HCT116 (cell line): ENCODE data around the gene ZNF652. TPM values are rescaled to one million over a fixed set of nuclear protein-coding genes. Genes with fewer than 3 reads are reported as not detected.

Experiments used
- ATAC-seq: fragments of 200-7000 bp; cut with Tn5 transposase; 2 replicates; pipeline ENCODE4 v1.9.1; 2020; ENCODE audit warnings: mild to moderate bottlenecking, moderate library complexity
- BruUV-seq: library from RNA; stranded (reverse); fragments of 400-500 nt; replicated peaks from 2 replicates; lab custom pipeline; 2021; lab: Mats Ljungman, UMichigan
- CTCF ChIA-PET: fragments of 300-600 bp; sonication (Branson Sonifier 250); formaldehyde crosslinking; loops from one replicate; lab custom pipeline; 2021; ENCODE audit warnings: antibody characterized with exemption; lab: Charles Lee
- POLR2A ChIA-PET: fragments of 300-600, 350-600 bp; sonication (Branson Sonifier 250); formaldehyde crosslinking; loops from one replicate; lab custom pipeline; 2021; ENCODE audit warnings: antibody characterized with exemption; lab: Charles Lee
- RAD21 ChIA-PET, 2 experiments: fragments of 300-600 bp; sonication (Branson Sonifier 250); formaldehyde crosslinking; loops; one replicate each; lab custom pipeline; 2023; ENCODE audit warnings: low total read pairs in 2 of 2; ENCODE audit not compliant: uncharacterized antibody in 2 of 2, unreplicated experiment in 2 of 2, low non-redundant PET in 1 of 2; lab: Charles Lee
- DNase-seq: peaks from one replicate; pipeline ENCODE4 v3.0.0-alpha.2; 2010; ENCODE audit warnings: low read depth, low spot score
- H2AFZ ChIP-seq: fragments of 200-600 bp; shearing (Covaris generic), sonication (generic); 2 replicates; pipeline ENCODE4 v1.6.1; 2017; ENCODE audit warnings: low read depth, mixed run types, mixed read lengths, antibody characterized with exemption, low read length; ENCODE audit not compliant: poor library complexity, severe bottlenecking
- H3K27ac ChIP-seq: 2 replicates; pipeline ENCODE4 v1.5.1; 2012; ENCODE audit warnings: low read depth, low read length
- H3K27me3 ChIP-seq: fragments of 200-600 bp; sonication (generic); 2 replicates; pipeline ENCODE4 v1.6.1; 2016; ENCODE audit warnings: mixed run types, low read length, mixed read lengths; ENCODE audit not compliant: insufficient read depth
- H3K36me3 ChIP-seq, 2 experiments: fragments of 200-500 bp in 1 of 2; fragments of 200-600 bp in 1 of 2; sonication (Bioruptor generic) in 1 of 2; sonication (generic) in 1 of 2; 2 replicates each; pipeline versions ENCODE4 v1.5.1 to v1.6.1; 2014 to 2016; ENCODE audit warnings: low read length in 2 of 2, inconsistent platforms in 1 of 2, mixed read lengths in 1 of 2, mixed run types in 1 of 2; ENCODE audit not compliant: insufficient read depth in 2 of 2, control insufficient read depth in 1 of 2
- H3K4me1 ChIP-seq, 2 experiments: fragments of 200-600 bp in 1 of 2; sonication (generic) in 1 of 2; 2 replicates each; pipeline versions ENCODE4 v1.5.1 to v1.6.1; 2012 to 2017; ENCODE audit warnings: low read length in 2 of 2, inconsistent platforms in 1 of 2, mild to moderate bottlenecking in 1 of 2, mixed read lengths in 1 of 2, mixed run types in 1 of 2, moderate library complexity in 1 of 2; ENCODE audit not compliant: insufficient read depth in 2 of 2, control insufficient read depth in 1 of 2
- H3K4me2 ChIP-seq: fragments of 200-600 bp; sonication (generic); 2 replicates; pipeline ENCODE4 v1.6.1; 2017; ENCODE audit warnings: mixed run types, low read length, mixed read lengths
- H3K4me3 ChIP-seq, 2 experiments: fragments of 200-600 bp in 1 of 2; sonication (generic) in 1 of 2; replicated peaks in 1 of 2; 2 replicates each; pipeline ENCODE4 v1.5.1; 2011 to 2016; ENCODE audit warnings: low read length in 2 of 2, control low read depth in 1 of 2, low read depth in 1 of 2, mild to moderate bottlenecking in 1 of 2, mixed read lengths in 1 of 2, mixed run types in 1 of 2
- H3K79me2 ChIP-seq: fragments of 200-600 bp; sonication (generic); 2 replicates; pipeline ENCODE4 v1.6.1; 2017; ENCODE audit warnings: mild to moderate bottlenecking, mixed run types, low read length, moderate library complexity, mixed read lengths; ENCODE audit not compliant: insufficient read depth
- H3K9ac ChIP-seq: fragments of 200-600 bp; sonication (generic); 2 replicates; pipeline ENCODE4 v1.6.1; 2016; ENCODE audit warnings: low read length, mixed read lengths
- H3K9me2 ChIP-seq: fragments of 200-600 bp; sonication (generic), shearing (Covaris generic); 2 replicates; pipeline ENCODE4 v1.6.1; 2017; ENCODE audit warnings: mixed run types, mild to moderate bottlenecking, moderate library complexity; ENCODE audit not compliant: insufficient read depth
- H3K9me3 ChIP-seq, 2 experiments: fragments of 200-500 bp in 1 of 2; fragments of 200-600 bp in 1 of 2; sonication (Bioruptor generic) in 1 of 2; sonication (generic) in 1 of 2; 2 replicates each; pipeline ENCODE4 v1.6.1; 2014 to 2017; ENCODE audit warnings: low read length in 2 of 2, mixed read lengths in 2 of 2, inconsistent platforms in 1 of 2, low read depth in 1 of 2, mild to moderate bottlenecking in 1 of 2, mixed run types in 1 of 2, moderate library complexity in 1 of 2; ENCODE audit not compliant: control insufficient read depth in 1 of 2, insufficient read depth in 1 of 2
- H4K20me1 ChIP-seq: fragments of 200-600 bp; sonication (generic), shearing (Covaris generic); 2 replicates; pipeline ENCODE4 v1.6.1; 2017; ENCODE audit warnings: mixed run types, mild to moderate bottlenecking, moderate library complexity; ENCODE audit not compliant: insufficient read depth
- ATF3 ChIP-seq: IDR thresholded peaks from 2 replicates; pipeline ENCODE4 v1.6.1; 2012
- CBX3 ChIP-seq: IDR thresholded peaks from 2 replicates; pipeline ENCODE4 v1.6.1; 2012; ENCODE audit warnings: low read depth
- CEBPB ChIP-seq: IDR thresholded peaks from 2 replicates; pipeline ENCODE4 v1.6.1; 2012; ENCODE audit warnings: low read depth
- CTCF ChIP-seq, 3 experiments: fragments of 200-600 bp in 1 of 3; sonication (generic) in 1 of 3; IDR thresholded peaks in 2 of 3; conservative IDR thresholded peaks in 1 of 3; 2 replicates each; pipeline ENCODE4 v1.5.1; 2012 to 2017; ENCODE audit warnings: low read depth in 2 of 3, low read length in 2 of 3, antibody characterized with exemption in 1 of 3, borderline replicate concordance in 1 of 3, control low read depth in 1 of 3, mild to moderate bottlenecking in 1 of 3, mixed read lengths in 1 of 3, mixed run types in 1 of 3, moderate library complexity in 1 of 3; ENCODE audit not compliant: insufficient read depth in 1 of 3
- EGR1 ChIP-seq: IDR thresholded peaks from 2 replicates; pipeline ENCODE4 v1.6.1; 2012; ENCODE audit warnings: low read depth
- ELF1 ChIP-seq: IDR thresholded peaks from 2 replicates; pipeline ENCODE4 v1.6.1; 2012; ENCODE audit warnings: low read depth, borderline replicate concordance
- EZH2 ChIP-seq: fragments of 200-600 bp; sonication (generic); IDR thresholded peaks from 2 replicates; pipeline ENCODE4 v1.6.1; 2017; ENCODE audit warnings: antibody characterized with exemption, mixed run types
- EZH2phosphoT487 ChIP-seq: fragments of 200-600 bp; IDR thresholded peaks from 2 replicates; pipeline ENCODE4 v1.6.1; 2018; ENCODE audit warnings: antibody characterized with exemption, borderline replicate concordance
- FOSL1 ChIP-seq: IDR thresholded peaks from 2 replicates; pipeline ENCODE4 v1.6.1; 2012; ENCODE audit warnings: low read depth
- JUND ChIP-seq: IDR thresholded peaks from 2 replicates; pipeline ENCODE4 v1.6.1; 2012
- MAX ChIP-seq: IDR thresholded peaks from 2 replicates; pipeline ENCODE4 v1.6.1; 2012
- POLR2A ChIP-seq: IDR thresholded peaks from 2 replicates; pipeline ENCODE4 v1.7.0; 2011; ENCODE audit warnings: borderline replicate concordance; ENCODE audit not compliant: insufficient read depth, insufficient read length; ENCODE audit errors: extremely low read depth
- POLR2AphosphoS5 ChIP-seq: IDR thresholded peaks from 2 replicates; pipeline ENCODE4 v1.6.1; 2011; ENCODE audit warnings: mild to moderate bottlenecking, low read depth, low read length, moderate library complexity
- REST ChIP-seq: IDR thresholded peaks from 2 replicates; pipeline ENCODE4 v1.6.1; 2012; ENCODE audit warnings: low read depth
- SIN3A ChIP-seq: IDR thresholded peaks from 2 replicates; pipeline ENCODE4 v1.6.1; 2012; ENCODE audit warnings: low read depth
- SP1 ChIP-seq: IDR thresholded peaks from 2 replicates; pipeline ENCODE4 v1.6.1; 2012; ENCODE audit warnings: low read depth
- SRF ChIP-seq: IDR thresholded peaks from 2 replicates; pipeline ENCODE4 v1.6.1; 2012; ENCODE audit warnings: low read depth
- YY1 ChIP-seq: IDR thresholded peaks from 2 replicates; pipeline ENCODE4 v1.6.1; 2011; ENCODE audit warnings: low read length, low read depth, moderate library complexity, mild to moderate bottlenecking; ENCODE audit not compliant: insufficient replicate concordance; ENCODE audit errors: extremely low read depth
- ZFX ChIP-seq: fragments of 450-650 bp; IDR thresholded peaks from 2 replicates; pipeline ENCODE4 v1.6.1; 2017
- ZNF274 ChIP-seq: fragments of 200-500 bp; sonication (Bioruptor generic); IDR thresholded peaks from 2 replicates; pipeline ENCODE4 v1.6.1; 2014; ENCODE audit warnings: mild to moderate bottlenecking, low read depth, low read length, inconsistent platforms
- intact Hi-C: fragments of 100-400 bp; cut with micrococcal nuclease; formaldehyde crosslinking; loops from 2 replicates; pipeline ENCODE4 v1.10.0; 2022
- total RNA-seq: library from RNA; stranded (reverse); gene quantifications from one replicate; pipeline ENCODE4 v1.2.1, GENCODE V29; 2021; ENCODE audit not compliant: unreplicated experiment

Gene ZNF652
- total RNA-seq, 1 experiment from 2014 or later, result 27.8 TPM

GRCh38 chr17:49260011-49260816 lies 101.8 kb downstream of the ZNF652 start:
- ATAC-seq, result peak; percentile 84
- no peaks in the 10 kb centered on the region for H3K9me2 ChIP-seq
- H3K4me1 ChIP-seq, result peaks cover 15 to 28% of the 10 kb centered on the region in 2 experiments
- ChIA-PET RAD21 (interaction anchor here (0.5 to 0.8 kb wide), 2 partner anchors 139 to 296 kb away, joined by 3 read pairs; no protein-coding TSS in a partner anchor), CTCF (interaction anchor here (0.9 to 1.4 kb wide), 4 partner anchors 30 to 297 kb away, joined by 3 to 4 read pairs (median 4); no protein-coding TSS in a partner anchor), POLR2A (interaction anchor here (0.6 to 1.6 kb wide), 7 partner anchors 11 to 351 kb away, joined by 3 to 6 read pairs (median 3); no protein-coding TSS in a partner anchor)
- H3K4me3 ChIP-seq, result peak overlapping the region; percentile 55 to 77
- no peaks in the 10 kb centered on the region for H3K9me3 ChIP-seq
- BruUV-seq, result TSS peak; percentile 60
- H3K36me3 ChIP-seq, result no peaks in the 10 kb centered on the region
- H3K79me2 ChIP-seq, result no peaks in the 10 kb centered on the region
- peak overlapping the region; percentile 88 for H3K27ac ChIP-seq
- H4K20me1 ChIP-seq, result no peaks in the 10 kb centered on the region
- H3K9ac ChIP-seq, result peak overlapping the region; percentile 82
- peak overlapping the region; percentile 74 for H2AFZ ChIP-seq
- DNase-seq, result peak; percentile 84
- H3K4me2 ChIP-seq, result peak overlapping the region; percentile 97
- H3K27me3 ChIP-seq, result no peaks in the 10 kb centered on the region
- intact Hi-C loops, result no loop called here
- TF ChIP-seq YY1, result peak; percentile 33
- no peak for TF ChIP-seq REST
- TF ChIP-seq SRF, result no peak
- no peak for TF ChIP-seq ELF1
- TF ChIP-seq MAX, result peak; percentile 45
- TF ChIP-seq JUND, result no peak; the same call in 1 of the 2 replicates
- TF ChIP-seq SP1, result no peak
- no peak for TF ChIP-seq EZH2phosphoT487
- peak; percentile 89 for TF ChIP-seq ZFX
- TF ChIP-seq SIN3A, result no peak
- TF ChIP-seq ZNF274, result no peak
- TF ChIP-seq EGR1, result peak; percentile 64
- TF ChIP-seq POLR2AphosphoS5, result peak; percentile 69; the same call in 1 of the 2 replicates
- no peak for TF ChIP-seq CTCF (IDR thresholded peaks at IDR 0.05 in 2 of 3, conservative IDR thresholded peaks at IDR 0.05 in 1 of 3; ENCODE audit: borderline replicate concordance in 1 of 3, insufficient read depth in 1 of 3, low read depth in 2 of 3, low read length in 2 of 3)
- TF ChIP-seq EZH2, result no peak
- TF ChIP-seq FOSL1, result no peak
- TF ChIP-seq POLR2A, result peak; percentile 39
- TF ChIP-seq ATF3, result no peak
- no peak for TF ChIP-seq CEBPB
- TF ChIP-seq CBX3, result no peak
